OCI-LY7 (cell line): ENCODE results near the gene FANCI. TPM values are rescaled to one million over a fixed set of nuclear protein-coding genes. Genes with fewer than 3 reads are reported as not detected.
"Not testable (repeated sequence)": the region's sequence is repeated elsewhere in the genome, so short reads cannot be mapped to it uniquely, and the experiment has no call there.

ENCODE experiments used
- BruUV-seq: library from RNA; stranded (reverse); fragments of 400-500 nt; replicated peaks from 2 replicates; lab custom pipeline; 2021; lab: Mats Ljungman, UMichigan
- CTCF ChIA-PET: fragments of 300-600 bp; sonication (Branson Sonifier 250); formaldehyde crosslinking; loops from one replicate; lab custom pipeline; 2022; ENCODE audit warnings: antibody characterized with exemption; ENCODE audit not compliant: unreplicated experiment; lab: Charles Lee
- POLR2A ChIA-PET: fragments of 300-600 bp; sonication (Branson Sonifier 250); formaldehyde crosslinking; loops from one replicate; lab custom pipeline; 2022; ENCODE audit warnings: antibody characterized with exemption; lab: Charles Lee
- DNase-seq: peaks from one replicate; pipeline ENCODE4 v3.0.0-alpha.2; 2015; ENCODE audit warnings: low spot score
- H2AFZ ChIP-seq: fragments of 200-600 bp; sonication (generic), shearing (Covaris generic); 2 replicates; pipeline ENCODE4 v1.6.1; 2014; ENCODE audit warnings: mild to moderate bottlenecking, antibody characterized with exemption, low read length, moderate library complexity
- H3K27ac ChIP-seq: fragments of 200-600 bp; sonication (generic); 2 replicates; pipeline ENCODE4 v1.5.1; 2014; ENCODE audit warnings: mixed run types, low read depth, mild to moderate bottlenecking, moderate library complexity, low read length, inconsistent platforms; ENCODE audit not compliant: poor library complexity, severe bottlenecking
- H3K36me3 ChIP-seq: fragments of 200-600 bp; sonication (generic); 2 replicates; pipeline ENCODE4 v1.6.1; 2014; ENCODE audit warnings: mild to moderate bottlenecking, antibody characterized with exemption, low read length, moderate library complexity, mixed read lengths; ENCODE audit not compliant: insufficient read depth
- H3K4me1 ChIP-seq: fragments of 200-600 bp; sonication (generic); 2 replicates; pipeline ENCODE4 v1.5.1; 2014; ENCODE audit warnings: mild to moderate bottlenecking, low read length; ENCODE audit not compliant: insufficient read depth, poor library complexity, severe bottlenecking
- H3K4me2 ChIP-seq: fragments of 200-600 bp; sonication (generic); 2 replicates; pipeline ENCODE4 v1.6.1; 2014; ENCODE audit warnings: mild to moderate bottlenecking, low read length
- H3K4me3 ChIP-seq: fragments of 200-600 bp; sonication (generic); 2 replicates; pipeline ENCODE4 v1.5.1; 2014; ENCODE audit warnings: mild to moderate bottlenecking, low read depth, low read length; ENCODE audit not compliant: poor library complexity, severe bottlenecking
- H3K79me2 ChIP-seq: fragments of 200-600 bp; sonication (generic); 2 replicates; pipeline ENCODE4 v1.6.1; 2016; ENCODE audit warnings: low read depth, mild to moderate bottlenecking, low read length, moderate library complexity, mixed read lengths; ENCODE audit not compliant: insufficient read depth
- H3K9me2 ChIP-seq: fragments of 200-600 bp; sonication (generic); 2 replicates; pipeline ENCODE4 v1.6.1; 2016; ENCODE audit warnings: mild to moderate bottlenecking, low read length, mixed read lengths; ENCODE audit not compliant: insufficient read depth
- H3K9me3 ChIP-seq: fragments of 200-600 bp; sonication (generic); 2 replicates; pipeline ENCODE4 v1.6.1; 2014; ENCODE audit warnings: mild to moderate bottlenecking, mixed run types, low read length, mixed read lengths
- H4K20me1 ChIP-seq: fragments of 200-600 bp; sonication (generic); 2 replicates; pipeline ENCODE4 v1.6.1; 2014; ENCODE audit warnings: mild to moderate bottlenecking, antibody characterized with exemption, low read length, moderate library complexity, mixed read lengths; ENCODE audit not compliant: insufficient read depth
- EZH2phosphoT487 ChIP-seq: fragments of 200-600 bp; sonication (generic); IDR thresholded peaks from 2 replicates; pipeline ENCODE4 v1.6.1; 2018; ENCODE audit warnings: low read depth, borderline replicate concordance, mild to moderate bottlenecking, mixed run types, antibody characterized with exemption, low read length, moderate library complexity, mixed read lengths
- intact Hi-C: fragments of 100-400 bp; cut with micrococcal nuclease; formaldehyde crosslinking; loops from one replicate; pipeline ENCODE4 v1.10.0; 2022; ENCODE audit not compliant: unreplicated experiment
- total RNA-seq, 2 experiments: library from RNA; depleted of rRNA in 1 of 2; stranded (reverse); fragments of >200 nt in 1 of 2; shearing (Covaris generic) in 1 of 2; gene quantifications; 2 replicates each; pipeline ENCODE4 v1.2.3, GENCODE V29; 2014 to 2022
- TF ChIP-seq, protein P1 (sequence below): fragments of 200-600 bp; sonication (generic); conservative IDR thresholded peaks from 2 replicates; pipeline ENCODE4 v1.5.1; 2014; ENCODE audit warnings: mild to moderate bottlenecking, antibody characterized with exemption, low read length, moderate library complexity, mixed read lengths

Gene FANCI
- total RNA-seq, 2 experiments from 2014 or later, result 112 to 211 TPM

DNA sequence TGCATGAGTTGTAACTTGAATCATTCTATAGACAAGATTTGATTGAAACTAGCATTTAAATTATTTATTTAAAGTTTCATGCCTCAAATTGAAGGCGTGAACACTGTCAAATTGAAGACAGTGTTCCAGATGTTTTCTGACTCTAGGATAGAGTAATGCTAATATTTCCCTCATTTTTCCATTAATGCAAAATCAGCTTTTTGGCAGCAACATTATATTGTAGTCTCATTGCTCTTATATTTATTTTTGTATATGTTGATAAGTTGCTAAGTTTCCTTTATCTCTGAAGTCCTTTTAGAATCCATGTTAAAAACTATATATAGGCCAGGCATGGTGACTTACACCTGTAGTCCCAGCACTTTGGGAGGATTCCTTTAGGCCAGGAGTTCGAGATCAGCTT lies 4.8 kb downstream of the FANCI start:
- peaks cover 20% of the 10 kb centered on the region for H3K9me3 ChIP-seq
- H3K4me2 ChIP-seq, result no peak overlapping the region
- POLR2A ChIA-PET, result no interaction called here
- peaks cover 79% of the 10 kb centered on the region for H3K36me3 ChIP-seq
- CTCF ChIA-PET, result no interaction called here
- H4K20me1 ChIP-seq, result peaks cover 11% of the 10 kb centered on the region; the same call in 1 of the 2 replicates
- no peak overlapping the region for H3K4me3 ChIP-seq
- no peak for TF ChIP-seq EZH2phosphoT487
- TF ChIP-seq, protein P1, sequence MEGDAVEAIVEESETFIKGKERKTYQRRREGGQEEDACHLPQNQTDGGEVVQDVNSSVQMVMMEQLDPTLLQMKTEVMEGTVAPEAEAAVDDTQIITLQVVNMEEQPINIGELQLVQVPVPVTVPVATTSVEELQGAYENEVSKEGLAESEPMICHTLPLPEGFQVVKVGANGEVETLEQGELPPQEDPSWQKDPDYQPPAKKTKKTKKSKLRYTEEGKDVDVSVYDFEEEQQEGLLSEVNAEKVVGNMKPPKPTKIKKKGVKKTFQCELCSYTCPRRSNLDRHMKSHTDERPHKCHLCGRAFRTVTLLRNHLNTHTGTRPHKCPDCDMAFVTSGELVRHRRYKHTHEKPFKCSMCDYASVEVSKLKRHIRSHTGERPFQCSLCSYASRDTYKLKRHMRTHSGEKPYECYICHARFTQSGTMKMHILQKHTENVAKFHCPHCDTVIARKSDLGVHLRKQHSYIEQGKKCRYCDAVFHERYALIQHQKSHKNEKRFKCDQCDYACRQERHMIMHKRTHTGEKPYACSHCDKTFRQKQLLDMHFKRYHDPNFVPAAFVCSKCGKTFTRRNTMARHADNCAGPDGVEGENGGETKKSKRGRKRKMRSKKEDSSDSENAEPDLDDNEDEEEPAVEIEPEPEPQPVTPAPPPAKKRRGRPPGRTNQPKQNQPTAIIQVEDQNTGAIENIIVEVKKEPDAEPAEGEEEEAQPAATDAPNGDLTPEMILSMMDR, result no peak
- no peak overlapping the region for H3K27ac ChIP-seq
- H3K4me1 ChIP-seq, result peaks cover 13% of the 10 kb centered on the region
- DNase-seq, result no peak
- H3K79me2 ChIP-seq, result peaks cover 66% of the 10 kb centered on the region
- H3K9me2 ChIP-seq, result no peaks in the 10 kb centered on the region
- intact Hi-C loops, result no loop called here
- no peak overlapping the region for H2AFZ ChIP-seq
- BruUV-seq, result no TSS peak

DNA sequence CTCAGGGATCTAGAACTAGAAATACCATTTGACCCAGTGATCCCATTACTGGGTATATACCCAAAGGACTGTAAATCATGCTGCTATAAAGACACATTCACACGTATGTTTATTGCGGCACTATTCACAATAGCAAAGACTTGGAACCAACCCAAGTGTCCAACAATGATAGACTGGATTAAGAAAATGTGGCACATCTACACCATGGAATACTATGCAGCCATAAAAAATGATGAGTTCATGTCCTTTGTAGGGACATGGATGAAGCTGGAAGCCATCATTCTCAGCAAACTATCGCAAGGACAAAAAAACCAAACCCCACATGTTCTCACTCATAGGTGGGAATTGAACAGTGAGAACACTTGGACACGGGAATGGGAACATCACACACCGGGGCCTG lies 6.4 kb downstream of the FANCI start:
- Histone ChIP-seq H3K4me1 (peaks cover 13% of the 10 kb centered on the region), H3K9me3 (peaks cover 20% of the 10 kb centered on the region), H3K36me3 (peaks cover 94% of the 10 kb centered on the region), H4K20me1 (peaks cover 11% of the 10 kb centered on the region; the same call in 1 of the 2 replicates), H3K79me2 (peaks cover 68% of the 10 kb centered on the region)
- H3K9me2 ChIP-seq, H3K27ac ChIP-seq, CTCF ChIA-PET, H3K4me3 ChIP-seq, H2AFZ ChIP-seq, intact Hi-C loops, H3K4me2 ChIP-seq, BruUV-seq, POLR2A ChIA-PET, DNase-seq: not testable (repeated sequence)

DNA sequence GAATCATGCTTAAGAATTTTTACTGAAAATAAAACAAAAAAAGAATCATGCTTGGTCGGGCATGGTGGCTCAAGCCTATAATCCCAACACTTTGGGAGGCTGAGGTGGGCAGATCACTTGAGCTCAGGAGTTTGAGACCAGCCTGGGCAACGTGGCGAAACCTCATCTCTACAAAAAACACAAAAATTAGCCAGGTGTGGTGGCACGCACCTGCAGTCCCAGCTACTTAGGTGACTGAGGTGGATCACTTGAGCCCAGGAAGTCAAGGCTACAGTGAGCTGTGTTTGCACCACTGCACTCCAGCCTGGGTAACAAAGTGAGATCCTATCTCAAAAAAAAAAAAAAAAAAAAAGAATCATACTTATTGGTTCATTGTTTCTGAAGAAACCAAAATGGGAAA lies 33.5 kb downstream of the FANCI start:
- CTCF ChIA-PET, intact Hi-C loops, H3K79me2 ChIP-seq, H3K9me3 ChIP-seq, H3K9me2 ChIP-seq, H3K27ac ChIP-seq, H3K4me1 ChIP-seq, DNase-seq, BruUV-seq, H3K4me2 ChIP-seq, H3K4me3 ChIP-seq, H4K20me1 ChIP-seq, H2AFZ ChIP-seq: not testable (repeated sequence)
- H3K36me3 ChIP-seq, result peaks cover 96% of the 10 kb centered on the region
- POLR2A ChIA-PET, result interaction anchor here (0.7 to 2.3 kb wide), 4 partner anchors 9 to 33 kb away, joined by 3 to 12 read pairs (median 4); partner anchors contain the start of gene FANCI

DNA sequence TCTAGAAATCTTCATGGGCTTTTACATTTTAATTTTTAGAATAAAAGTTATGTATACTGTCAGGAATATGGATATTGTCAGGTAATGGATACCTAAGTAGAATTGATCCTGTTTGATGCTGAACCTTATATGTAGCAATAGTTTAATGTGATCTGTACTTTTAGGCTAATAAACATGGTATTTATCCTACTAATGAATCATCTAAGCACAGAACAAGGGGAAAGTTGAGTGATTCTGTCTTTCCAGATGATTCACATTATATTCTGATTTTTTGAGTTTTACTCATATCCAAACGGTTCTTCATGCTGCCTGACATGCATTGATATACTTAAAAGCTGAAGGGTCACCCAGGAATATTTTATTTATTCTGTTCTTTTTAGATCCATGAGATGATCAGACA lies 34.5 kb downstream of the FANCI start:
- ChIA-PET CTCF (no interaction called here), POLR2A (no interaction called here)
- H3K79me2 ChIP-seq, result no peaks in the 10 kb centered on the region
- no peak overlapping the region for H2AFZ ChIP-seq
- H4K20me1 ChIP-seq, result no peaks in the 10 kb centered on the region
- DNase-seq, result no peak
- H3K4me1 ChIP-seq, result no peaks in the 10 kb centered on the region
- H3K4me2 ChIP-seq, result no peak overlapping the region
- H3K9me2 ChIP-seq, result no peaks in the 10 kb centered on the region
- no peak for TF ChIP-seq EZH2phosphoT487
- TF ChIP-seq, protein P1, result no peak
- no TSS peak for BruUV-seq
- intact Hi-C loops, result no loop called here
- no peak overlapping the region for H3K27ac ChIP-seq
- no peak overlapping the region for H3K4me3 ChIP-seq
- H3K9me3 ChIP-seq, result no peaks in the 10 kb centered on the region
- H3K36me3 ChIP-seq, result peaks cover 98% of the 10 kb centered on the region
